ENCODE measurements around the gene ZNF83. TPM values are rescaled to one million over a fixed set of nuclear protein-coding genes. Genes with fewer than 3 reads are reported as not detected.
"Not testable (repeated sequence)": the region's sequence is repeated elsewhere in the genome, so short reads cannot be mapped to it uniquely, and the experiment has no call there.

ZNF83 gene
- total and polyA plus RNA-seq, 4 experiments from 2014 or later = 10.7 to 130 (median 77.0) TPM

- H3K36me3 Mint-ChIP-seq = peaks cover 32 to 57% of the 10 kb centered on the region in 2 donors
- no peak for DNase-seq
- H3K27me3 ChIP-seq (ENCODE audit: insufficient read depth, low read length) = no peaks in the 10 kb centered on the region
- intact Hi-C loops (cut with micrococcal nuclease) = no loop called here
- peaks cover 44% of the 10 kb centered on the region for H3K36me3 ChIP-seq (ENCODE audit: insufficient read depth, low read length)
- peak overlapping the region in 5 of 7 donors; percentile 15 to 69 (median 35) for H3K27ac Mint-ChIP-seq
- H3K27ac ChIP-seq (ENCODE audit: low read depth, low read length) = no peak overlapping the region
- H3K4me1 Mint-ChIP-seq = peaks cover 14 to 27% (median 25%) of the 10 kb centered on the region in 4 donors
- ChIA-PET POLR2A (ENCODE audit: partially characterized antibody) (no interaction called here), CTCF (ENCODE audit: partially characterized antibody) (interaction anchor here (1.1 kb wide), 1 partner anchor 276 kb away, joined by 3 read pairs; no protein-coding TSS in a partner anchor)
- no peaks in the 10 kb centered on the region for H3K9me3 ChIP-seq (ENCODE audit: control insufficient read depth in 1 of 2, low read length in 2 of 2)
- no peak overlapping the region for H3K4me3 ChIP-seq (ENCODE audit: low read length in 2 of 2)
- H3K4me1 ChIP-seq (ENCODE audit: insufficient read depth, low read length) = no peaks in the 10 kb centered on the region
- H3K4me3 Mint-ChIP-seq = no peak overlapping the region
- H3K9me3 Mint-ChIP-seq = peaks cover 3 to 46% (median 21%) of the 10 kb centered on the region in 8 donors
- no peaks in the 10 kb centered on the region for H3K27me3 Mint-ChIP-seq
Measured at GRCh38 chr19:52621376-52621775, 16.8 kb downstream of the ZNF83 start.

GRCh38 chr19:52613299-52613906, 24.8 kb downstream of the ZNF83 start:
- H3K4me3 Mint-ChIP-seq = peak overlapping the region in 1 of 8 donors; percentile 38
- Histone ChIP-seq H3K9me3 (ENCODE audit: control insufficient read depth in 1 of 2, low read length in 2 of 2) (peaks cover 0 to 23% of the 10 kb centered on the region in 2 donors), H3K4me3 (ENCODE audit: low read length in 2 of 2) (no peak overlapping the region), H3K27ac (ENCODE audit: low read depth, low read length) (no peak overlapping the region), H3K4me1 (ENCODE audit: insufficient read depth, low read length) (no peaks in the 10 kb centered on the region), H3K36me3 (ENCODE audit: insufficient read depth, low read length) (peaks cover 41% of the 10 kb centered on the region), H3K27me3 (ENCODE audit: insufficient read depth, low read length) (no peaks in the 10 kb centered on the region)
- no peak overlapping the region for H3K27ac Mint-ChIP-seq
- H3K36me3 Mint-ChIP-seq = peaks cover 71 to 85% of the 10 kb centered on the region in 2 donors
- CTCF ChIA-PET (ENCODE audit: partially characterized antibody) = no interaction called here
- DNase-seq = no peak
- POLR2A ChIA-PET (ENCODE audit: partially characterized antibody) = no interaction called here
- H3K27me3 Mint-ChIP-seq = no peaks in the 10 kb centered on the region
- intact Hi-C loops (cut with micrococcal nuclease) = no loop called here
- H3K9me3 Mint-ChIP-seq = peaks cover 3 to 84% (median 73%) of the 10 kb centered on the region in 8 donors
- H3K4me1 Mint-ChIP-seq = peaks cover 0 to 19% (median 8%) of the 10 kb centered on the region in 4 donors

- DNase-seq = no peak
- ChIA-PET CTCF (ENCODE audit: partially characterized antibody) (interaction anchor here (0.7 kb wide), 1 partner anchor 120 kb away, joined by 5 read pairs; no protein-coding TSS in a partner anchor), POLR2A (ENCODE audit: partially characterized antibody) (no interaction called here)
- Mint-ChIP-seq H3K9me3 (peaks cover 3 to 32% (median 22%) of the 10 kb centered on the region in 8 donors), H3K27me3 (no peaks in the 10 kb centered on the region), H3K27ac (peak overlapping the region in 1 of 7 donors; percentile 46), H3K4me3 (peak overlapping the region in 4 of 8 donors; percentile 28 to 60 (median 53)), H3K36me3 (peaks cover 21 to 43% of the 10 kb centered on the region in 2 donors), H3K4me1 (peaks cover 18 to 47% (median 29%) of the 10 kb centered on the region in 4 donors)
- Histone ChIP-seq H3K36me3 (ENCODE audit: insufficient read depth, low read length) (no peaks in the 10 kb centered on the region), H3K4me1 (ENCODE audit: insufficient read depth, low read length) (peaks cover 15% of the 10 kb centered on the region), H3K9me3 (ENCODE audit: control insufficient read depth in 1 of 2, low read length in 2 of 2) (peaks cover 0 to 4% of the 10 kb centered on the region in 2 donors), H3K27me3 (ENCODE audit: insufficient read depth, low read length) (no peaks in the 10 kb centered on the region), H3K4me3 (ENCODE audit: low read length in 2 of 2) (no peak overlapping the region), H3K27ac (ENCODE audit: low read depth, low read length) (no peak overlapping the region)
- intact Hi-C loops (cut with micrococcal nuclease) = no loop called here
Measured at GRCh38 chr19:52603558-52604207, 34.5 kb downstream of the ZNF83 start.

- peaks cover 17 to 47% (median 28%) of the 10 kb centered on the region in 4 donors for H3K4me1 Mint-ChIP-seq
- peaks cover 21 to 40% of the 10 kb centered on the region in 2 donors for H3K36me3 Mint-ChIP-seq
- DNase-seq = no peak
- ChIA-PET CTCF (ENCODE audit: partially characterized antibody) (no interaction called here), POLR2A (ENCODE audit: partially characterized antibody) (no interaction called here)
- no peaks in the 10 kb centered on the region for H3K27me3 ChIP-seq (ENCODE audit: insufficient read depth, low read length)
- H3K4me3 ChIP-seq (ENCODE audit: low read length in 2 of 2) = no peak overlapping the region
- intact Hi-C loops (cut with micrococcal nuclease) = no loop called here
- H3K4me1 ChIP-seq (ENCODE audit: insufficient read depth, low read length) = peaks cover 15% of the 10 kb centered on the region
- no peak overlapping the region for H3K27ac Mint-ChIP-seq
- peaks cover 0 to 4% of the 10 kb centered on the region in 2 donors for H3K9me3 ChIP-seq (ENCODE audit: control insufficient read depth in 1 of 2, low read length in 2 of 2)
- no peaks in the 10 kb centered on the region for H3K36me3 ChIP-seq (ENCODE audit: insufficient read depth, low read length)
- no peaks in the 10 kb centered on the region for H3K27me3 Mint-ChIP-seq
- peak overlapping the region in 7 of 8 donors; percentile 13 to 95 (median 69) for H3K4me3 Mint-ChIP-seq
- H3K27ac ChIP-seq (ENCODE audit: low read depth, low read length) = no peak overlapping the region
- H3K9me3 Mint-ChIP-seq = peaks cover 3 to 28% (median 20%) of the 10 kb centered on the region in 8 donors
Measured at GRCh38 chr19:52602941-52603340, 35.2 kb downstream of the ZNF83 start.

GRCh38 chr19:52601974-52602366, 36.2 kb downstream of the ZNF83 start:
- H3K4me1 Mint-ChIP-seq = peaks cover 17 to 47% (median 28%) of the 10 kb centered on the region in 4 donors

GRCh38 chr19:52601025-52601973, 36.9 kb downstream of the ZNF83 start:
- peaks cover 3 to 34% (median 26%) of the 10 kb centered on the region in 8 donors for H3K9me3 Mint-ChIP-seq

More at GRCh38 chr19:52601974-52602366, 36.2 kb downstream of the ZNF83 start:
- H3K36me3 Mint-ChIP-seq = peaks cover 24 to 40% of the 10 kb centered on the region in 2 donors
- POLR2A ChIA-PET (ENCODE audit: partially characterized antibody) = interaction anchor here (1.4 kb wide), 1 partner anchor 35 kb away, joined by 6 read pairs; no protein-coding TSS in a partner anchor
- peaks cover 3 to 33% (median 26%) of the 10 kb centered on the region in 8 donors for H3K9me3 Mint-ChIP-seq
- intact Hi-C loops (cut with micrococcal nuclease) = loop anchor here (1.0 to 2.0 kb wide), 4 partner anchors 32 to 259 kb away; partner anchors contain the start of genes ZNF701, ZNF808 and ZNF83
- H3K27ac Mint-ChIP-seq = peak overlapping the region; percentile 65 to 96 (median 83)
- H3K9me3 ChIP-seq (ENCODE audit: control insufficient read depth in 1 of 2, low read length in 2 of 2); H3K27me3 Mint-ChIP-seq; H3K36me3 ChIP-seq (ENCODE audit: insufficient read depth, low read length); H3K27me3 ChIP-seq (ENCODE audit: insufficient read depth, low read length); DNase-seq: not testable (repeated sequence)
- H3K4me1 ChIP-seq (ENCODE audit: insufficient read depth, low read length) = peaks cover 15% of the 10 kb centered on the region
- peak overlapping the region; percentile 66 for H3K27ac ChIP-seq (ENCODE audit: low read depth, low read length)
- CTCF ChIA-PET (ENCODE audit: partially characterized antibody) = interaction anchor here (0.6 kb wide), 1 partner anchor 56 kb away, joined by 4 read pairs; no protein-coding TSS in a partner anchor
- H3K4me3 Mint-ChIP-seq = peak overlapping the region; percentile 93 to 97 (median 94)
- H3K4me3 ChIP-seq (ENCODE audit: low read length in 2 of 2) = peak overlapping the region; percentile 57 to 63

More at GRCh38 chr19:52601025-52601973, 36.9 kb downstream of the ZNF83 start:
- H3K4me3 ChIP-seq (ENCODE audit: low read length in 2 of 2) = peak overlapping the region; percentile 57 to 63
- H3K27ac Mint-ChIP-seq = peak overlapping the region; percentile 65 to 96 (median 93)
- H3K9me3 ChIP-seq (ENCODE audit: control insufficient read depth in 1 of 2, low read length in 2 of 2) = peaks cover 0 to 4% of the 10 kb centered on the region in 2 donors
- H3K27ac ChIP-seq (ENCODE audit: low read depth, low read length) = peak overlapping the region; percentile 66
- CTCF ChIA-PET (ENCODE audit: partially characterized antibody) = interaction anchor here (0.6 kb wide), 1 partner anchor 55 kb away, joined by 4 read pairs; no protein-coding TSS in a partner anchor
- H3K27me3 Mint-ChIP-seq = no peaks in the 10 kb centered on the region
- peak; percentile 90 to 92 (median 90) for DNase-seq
- no peaks in the 10 kb centered on the region for H3K36me3 ChIP-seq (ENCODE audit: insufficient read depth, low read length)
- H3K4me1 Mint-ChIP-seq = peaks cover 16 to 40% (median 27%) of the 10 kb centered on the region in 4 donors
- POLR2A ChIA-PET (ENCODE audit: partially characterized antibody) = interaction anchor here (1.4 kb wide), 1 partner anchor 36 kb away, joined by 6 read pairs; no protein-coding TSS in a partner anchor
- H3K4me1 ChIP-seq (ENCODE audit: insufficient read depth, low read length) = peaks cover 15% of the 10 kb centered on the region
- intact Hi-C loops (cut with micrococcal nuclease) = loop anchor here (1.0 to 2.0 kb wide), 4 partner anchors 31 to 258 kb away; partner anchors contain the start of genes ZNF701, ZNF808 and ZNF83
- no peaks in the 10 kb centered on the region for H3K27me3 ChIP-seq (ENCODE audit: insufficient read depth, low read length)
- peaks cover 28 to 40% of the 10 kb centered on the region in 2 donors for H3K36me3 Mint-ChIP-seq
- peak overlapping the region; percentile 93 to 97 (median 94) for H3K4me3 Mint-ChIP-seq

Measured in CD4-positive, alpha-beta memory T cell (primary cell).